Breast epithelium (tissue), 3 donors: ENCODE measurements around the gene RPS5.

Experiments
- CTCF ChIP-seq, 3 donors: fragments of 450-650 bp; IDR thresholded peaks; one replicate each; pipeline ENCODE4 v1.5.1; 2016 to 2017; ENCODE audit warnings: antibody characterized with exemption in 3 of 3, mild to moderate bottlenecking in 3 of 3, moderate library complexity in 3 of 3
- POLR2AphosphoS5 ChIP-seq, 3 donors: sonication (generic); formaldehyde crosslinking; IDR thresholded peaks; one replicate each; pipeline ENCODE4 v1.6.1; 2017; ENCODE audit warnings: antibody characterized with exemption in 3 of 3

GRCh38 chr19:58357481-58358145 lies 29.5 kb upstream of the RPS5 start:
- TF ChIP-seq CTCF (IDR thresholded peaks at IDR 0.05): no peak
- no peak for TF ChIP-seq POLR2AphosphoS5 (IDR thresholded peaks at IDR 0.05)
